Hematopoietic multipotent progenitor cell treated with erythropoietin and hydrocortisone succinate and interleukin-3 and kit ligand, for 8 days (in vitro differentiated cells): ENCODE results near the gene SCYL1.
A peak's percentile ranks its signal among the peaks of the same experiment; 100 is the strongest.

Experiments used
- DNase-seq: peaks from one replicate; pipeline ENCODE4 v3.0.0-alpha.2; 2015

The SCYL1 gene

GRCh38 chr11:65537620-65538231 is 12.8 kb downstream of the SCYL1 start:
- DNase-seq: no peak

GRCh38 chr11:65538232-65538914 is 13.5 kb downstream of the SCYL1 start:
- no peak for DNase-seq

- no peak for DNase-seq
These were observed 14.2 kb downstream of the SCYL1 start for GRCh38 chr11:65538915-65539743.

- no peak for DNase-seq
These were observed 14.9 kb downstream of the SCYL1 start for GRCh38 chr11:65539744-65540289.

GRCh38 chr11:65540290-65541092 is 15.6 kb downstream of the SCYL1 start:
- DNase-seq: peak; percentile 86

GRCh38 chr11:65541093-65541982 is 16.5 kb downstream of the SCYL1 start:
- DNase-seq: no peak

- DNase-seq: no peak
These were observed 18.0 kb downstream of the SCYL1 start for GRCh38 chr11:65542738-65543390.

GRCh38 chr11:65545853-65546216 is 21.0 kb downstream of the SCYL1 start:
- DNase-seq: no peak

- DNase-seq: peak; percentile 88
These were observed 21.5 kb downstream of the SCYL1 start for GRCh38 chr11:65546217-65546958.

GRCh38 chr11:65547446-65548125 is 22.7 kb downstream of the SCYL1 start:
- no peak for DNase-seq

GRCh38 chr11:65548395-65548794 is 23.5 kb downstream of the SCYL1 start:
- DNase-seq: no peak

- no peak for DNase-seq
These were observed 24.2 kb downstream of the SCYL1 start for GRCh38 chr11:65549096-65549495.

- DNase-seq: peak; percentile 66
These were observed 26.9 kb downstream of the SCYL1 start for GRCh38 chr11:65551572-65552387.

GRCh38 chr11:65552388-65552951 is 27.6 kb downstream of the SCYL1 start:
- DNase-seq: no peak

GRCh38 chr11:65553301-65554001 is 28.6 kb downstream of the SCYL1 start:
- peak; percentile 83 for DNase-seq

GRCh38 chr11:65554057-65554818 is 29.4 kb downstream of the SCYL1 start:
- no peak for DNase-seq

- DNase-seq: no peak
These were observed 30.1 kb downstream of the SCYL1 start for GRCh38 chr11:65554842-65555430.
